ENCODE data around the gene ATXN1.

DNA sequence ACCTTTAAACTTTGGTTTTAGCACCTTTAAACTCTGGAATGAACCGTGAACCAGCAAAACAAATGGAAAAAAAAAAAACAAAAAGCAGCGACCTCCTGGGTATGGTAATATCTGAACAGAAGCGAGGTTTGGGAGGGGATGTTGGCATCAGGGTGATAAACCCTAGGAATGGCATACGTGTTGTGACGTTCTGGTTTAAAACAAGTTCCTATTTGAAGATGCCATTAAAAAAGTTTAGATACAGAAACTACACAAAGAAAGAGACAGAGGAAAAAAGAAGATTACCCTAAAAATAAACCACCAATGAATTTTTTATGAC lies 60.4 kb downstream of the ATXN1 start:
- TF ChIP-seq, protein P1, sequence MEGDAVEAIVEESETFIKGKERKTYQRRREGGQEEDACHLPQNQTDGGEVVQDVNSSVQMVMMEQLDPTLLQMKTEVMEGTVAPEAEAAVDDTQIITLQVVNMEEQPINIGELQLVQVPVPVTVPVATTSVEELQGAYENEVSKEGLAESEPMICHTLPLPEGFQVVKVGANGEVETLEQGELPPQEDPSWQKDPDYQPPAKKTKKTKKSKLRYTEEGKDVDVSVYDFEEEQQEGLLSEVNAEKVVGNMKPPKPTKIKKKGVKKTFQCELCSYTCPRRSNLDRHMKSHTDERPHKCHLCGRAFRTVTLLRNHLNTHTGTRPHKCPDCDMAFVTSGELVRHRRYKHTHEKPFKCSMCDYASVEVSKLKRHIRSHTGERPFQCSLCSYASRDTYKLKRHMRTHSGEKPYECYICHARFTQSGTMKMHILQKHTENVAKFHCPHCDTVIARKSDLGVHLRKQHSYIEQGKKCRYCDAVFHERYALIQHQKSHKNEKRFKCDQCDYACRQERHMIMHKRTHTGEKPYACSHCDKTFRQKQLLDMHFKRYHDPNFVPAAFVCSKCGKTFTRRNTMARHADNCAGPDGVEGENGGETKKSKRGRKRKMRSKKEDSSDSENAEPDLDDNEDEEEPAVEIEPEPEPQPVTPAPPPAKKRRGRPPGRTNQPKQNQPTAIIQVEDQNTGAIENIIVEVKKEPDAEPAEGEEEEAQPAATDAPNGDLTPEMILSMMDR (IDR thresholded peaks at IDR 0.05) = no peak
- no peak for TF ChIP-seq EP300 (IDR thresholded peaks at IDR 0.05; ENCODE audit: low read depth)
- TF ChIP-seq POLR2A (IDR thresholded peaks at IDR 0.05) = no peak

Data from transverse colon (tissue), 3 donors.